Thymus (tissue), 14 donors: ENCODE measurements around the gene IL21. TPM values are rescaled to one million over a fixed set of nuclear protein-coding genes. Genes with fewer than 3 reads are reported as not detected.

Source experiments
- DNase-seq, 9 donors: peaks; one replicate each; pipeline ENCODE4 v3.0.0-alpha.2; 2013; ENCODE audit warnings: low spot score in 9 of 9, low read depth in 6 of 9, missing footprints in 1 of 9
- H3K27ac ChIP-seq, 2 donors: one replicate each; pipeline ENCODE4 v1.5.1; 2013; ENCODE audit warnings: control low read depth in 1 of 2, low read depth in 1 of 2, low read length in 1 of 2, mild to moderate bottlenecking in 1 of 2, moderate library complexity in 1 of 2
- H3K27me3 ChIP-seq, 2 donors: one replicate each; pipeline ENCODE4 v1.5.1; 2013; ENCODE audit warnings: low read length in 1 of 2; ENCODE audit not compliant: control insufficient read depth in 2 of 2, insufficient read depth in 1 of 2
- H3K36me3 ChIP-seq, 2 donors: one replicate each; pipeline ENCODE4 v1.5.1; 2013; ENCODE audit warnings: low read length in 1 of 2, mild to moderate bottlenecking in 1 of 2, moderate library complexity in 1 of 2; ENCODE audit not compliant: control insufficient read depth in 2 of 2, insufficient read depth in 2 of 2
- H3K4me1 ChIP-seq, 2 donors: one replicate each; pipeline ENCODE4 v1.5.1; 2013; ENCODE audit warnings: low read length in 2 of 2; ENCODE audit not compliant: control insufficient read depth in 2 of 2, insufficient read depth in 2 of 2
- H3K4me3 ChIP-seq, 2 donors: one replicate each; pipeline ENCODE4 v1.5.1; 2013; ENCODE audit warnings: low read length in 2 of 2, control low read depth in 1 of 2, mild to moderate bottlenecking in 1 of 2
- H3K9me3 ChIP-seq, 2 donors: one replicate each; pipeline ENCODE4 v1.5.1; 2013; ENCODE audit warnings: low read length in 1 of 2, mild to moderate bottlenecking in 1 of 2; ENCODE audit not compliant: control insufficient read depth in 2 of 2, insufficient read depth in 1 of 2
- whole genome bisulfite sequencing: extraction: QIAGEN DNeasy Blood & Tissue Kit; methylation state at CpG from one replicate; pipeline ENCODE4 v1.1.7; 2013; 5-methylcytosine and 5-hydroxymethylcytosine counted together
- long read RNA-seq, 10 donors: transcript quantifications; one replicate each; lab custom pipeline, GENCODE V29; 2026
- polyA plus RNA-seq: library from polyadenylated mRNA; stranded (reverse); fragments of 200-250 nt; gene quantifications from one replicate; pipeline ENCODE4 v1.2.3, GENCODE V29; 2013
- total RNA-seq: library from RNA; stranded (reverse); fragments of 120-200 nt; gene quantifications from one replicate; pipeline ENCODE4 v1.2.4, GENCODE V29; 2013
- donor health status: healthy.

IL21 gene
- 0.19 TPM for total RNA-seq
- polyA plus RNA-seq, result 0.48 TPM
- long read RNA-seq, donor 1, result 0 reads
- long read RNA-seq, donor 2, result 0 reads
- long read RNA-seq, donor 3, result 0 reads
- long read RNA-seq, donor 4, result 0 reads
- long read RNA-seq, donor 5, result 0 reads
- long read RNA-seq, donor 6, result 0 reads
- long read RNA-seq, donor 7, result 0 reads
- long read RNA-seq, donor 8, result 0 reads
- long read RNA-seq, donor 9, result 0 reads
- long read RNA-seq, donor 10, result 0 reads

DNA sequence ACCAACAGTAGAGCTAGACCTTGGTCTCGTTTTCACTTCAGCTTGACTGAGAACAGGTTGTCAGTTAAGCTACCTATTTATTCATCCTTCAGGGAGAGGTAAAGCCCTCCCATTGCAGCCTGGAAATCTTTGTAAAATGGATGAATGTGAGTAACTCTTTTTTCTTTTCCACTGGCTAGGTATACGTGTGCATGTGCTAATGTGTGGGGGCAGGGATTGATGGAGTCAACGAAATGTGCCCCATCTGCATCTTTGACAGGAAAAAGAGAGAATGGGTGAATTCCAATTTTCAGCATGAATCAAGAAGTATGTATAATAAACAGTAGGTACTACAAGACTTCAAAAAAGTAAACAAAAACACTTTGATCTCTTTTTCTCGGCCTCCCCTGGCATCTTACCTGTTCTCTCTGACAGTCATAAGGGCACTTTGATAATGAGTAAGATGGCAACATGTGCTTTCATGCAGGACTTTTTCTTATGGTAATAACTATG is at the start of gene IL21:
Gene IL21 (minus strand): TSS at position 51 of the 492 bp plus-strand sequence. CDS start 55 bp downstream, outside the sequence.
- H3K9me3 ChIP-seq, result no peaks in the 10 kb centered on the region
- no peak within 1 kb of the TSS for H3K27ac ChIP-seq
- no peaks in the 10 kb centered on the region for H3K36me3 ChIP-seq
- H3K27me3 ChIP-seq, result no peaks in the 10 kb centered on the region
- no peak for DNase-seq
- no peak within 1 kb of the TSS for H3K4me3 ChIP-seq
- WGBS, result 86% methylated on average over 4 of the region's 4 CpGs
- peaks cover 0 to 5% of the 10 kb centered on the region in 2 donors for H3K4me1 ChIP-seq

- Histone ChIP-seq H3K4me1 (no peaks in the 10 kb centered on the region), H3K27ac (no peak overlapping the region), H3K36me3 (no peaks in the 10 kb centered on the region), H3K27me3 (no peaks in the 10 kb centered on the region), H3K4me3 (no peak overlapping the region), H3K9me3 (peaks cover 0 to 5% of the 10 kb centered on the region in 2 donors)
- DNase-seq, result no peak
- 94% methylated on average over 33 of the region's 33 CpGs for WGBS
Observed at GRCh38 chr4:122669911-122670738, 49.3 kb upstream of the IL21 start.

DNA sequence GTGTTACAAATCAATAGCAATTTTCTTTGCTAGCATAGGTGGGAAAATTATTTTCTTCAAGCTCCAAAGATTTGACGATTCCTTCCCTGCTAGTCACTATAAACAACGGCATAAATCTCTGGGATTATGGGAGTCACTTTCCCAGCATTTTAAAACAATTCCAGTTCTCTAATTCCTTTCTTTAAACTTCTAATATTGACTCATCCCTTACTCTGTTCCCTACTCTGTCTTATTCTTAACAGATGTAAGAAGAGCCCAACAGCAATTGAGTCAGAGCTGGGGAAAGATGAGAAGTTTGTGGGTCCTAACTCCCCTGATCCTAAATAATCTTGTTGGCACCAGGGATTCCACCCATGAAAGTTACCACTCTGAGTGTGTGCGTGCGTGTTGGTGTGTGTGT is 47.4 kb upstream of the IL21 start:
- Histone ChIP-seq H3K36me3 (no peaks in the 10 kb centered on the region), H3K27ac (no peak overlapping the region), H3K27me3 (no peaks in the 10 kb centered on the region), H3K4me3 (no peak overlapping the region), H3K4me1 (no peaks in the 10 kb centered on the region), H3K9me3 (peaks cover 0 to 5% of the 10 kb centered on the region in 2 donors)
- DNase-seq, result no peak
- WGBS, result 97% methylated on average over 4 of the region's 4 CpGs

GRCh38 chr4:122666527-122667245 is 45.8 kb upstream of the IL21 start:
- no peak overlapping the region for H3K4me3 ChIP-seq
- H3K9me3 ChIP-seq, result peaks cover 0 to 5% of the 10 kb centered on the region in 2 donors
- WGBS, result 64% methylated on average over 2 of the region's 2 CpGs
- H3K4me1 ChIP-seq, result no peaks in the 10 kb centered on the region
- no peaks in the 10 kb centered on the region for H3K27me3 ChIP-seq
- H3K36me3 ChIP-seq, result no peaks in the 10 kb centered on the region
- no peak for DNase-seq
- no peak overlapping the region for H3K27ac ChIP-seq

GRCh38 chr4:122665161-122665929 is 44.5 kb upstream of the IL21 start:
- no peaks in the 10 kb centered on the region for H3K4me1 ChIP-seq

DNA sequence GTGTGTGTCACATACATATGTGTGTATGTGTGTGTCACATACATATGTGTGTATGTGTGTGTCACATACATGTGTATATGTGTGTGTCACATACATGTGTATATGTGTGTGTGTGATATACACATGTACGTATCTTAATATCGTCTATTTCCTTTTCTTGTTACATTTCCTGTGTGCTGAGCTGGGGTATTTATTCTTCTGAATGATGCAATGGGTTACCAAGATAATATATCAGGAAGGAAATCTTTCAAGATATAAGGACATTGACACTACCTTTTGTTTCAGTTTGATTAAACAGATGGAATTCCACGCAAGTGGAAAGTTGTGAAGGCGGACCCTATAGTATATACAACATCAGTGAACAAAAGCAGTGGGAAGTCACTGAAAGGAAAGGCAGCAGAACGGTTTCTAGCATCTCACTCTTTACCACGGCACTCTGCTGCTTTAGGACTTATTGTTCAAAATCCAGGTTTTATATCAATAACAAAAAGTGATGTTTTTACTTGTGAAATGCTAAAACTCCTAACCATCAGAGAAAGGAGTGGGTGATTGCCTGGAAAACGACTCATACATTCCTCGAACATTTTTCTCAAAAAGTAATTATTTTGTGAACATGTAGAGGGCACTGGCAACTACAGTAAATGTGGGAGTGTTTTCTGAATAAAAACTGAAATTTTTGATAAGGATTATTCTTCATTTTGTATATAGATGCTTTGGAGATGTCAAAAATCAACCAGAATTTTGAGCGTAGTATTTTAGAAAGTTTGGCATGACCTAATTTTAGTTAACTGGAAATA is 43.1 kb upstream of the IL21 start:
- H3K9me3 ChIP-seq, result no peaks in the 10 kb centered on the region
- H3K36me3 ChIP-seq, result no peaks in the 10 kb centered on the region
- no peak overlapping the region for H3K4me3 ChIP-seq
- no peak overlapping the region for H3K27ac ChIP-seq
- WGBS, result 92% methylated on average over 9 of the region's 9 CpGs
- no peaks in the 10 kb centered on the region for H3K27me3 ChIP-seq
- no peak for DNase-seq
- no peaks in the 10 kb centered on the region for H3K4me1 ChIP-seq

More at GRCh38 chr4:122665161-122665929, 44.5 kb upstream of the IL21 start:
- 92% methylated on average over 5 of the region's 5 CpGs for WGBS
- Histone ChIP-seq H3K9me3 (no peaks in the 10 kb centered on the region), H3K36me3 (no peaks in the 10 kb centered on the region), H3K27ac (no peak overlapping the region), H3K4me3 (no peak overlapping the region), H3K27me3 (no peaks in the 10 kb centered on the region)
- no peak for DNase-seq

DNA sequence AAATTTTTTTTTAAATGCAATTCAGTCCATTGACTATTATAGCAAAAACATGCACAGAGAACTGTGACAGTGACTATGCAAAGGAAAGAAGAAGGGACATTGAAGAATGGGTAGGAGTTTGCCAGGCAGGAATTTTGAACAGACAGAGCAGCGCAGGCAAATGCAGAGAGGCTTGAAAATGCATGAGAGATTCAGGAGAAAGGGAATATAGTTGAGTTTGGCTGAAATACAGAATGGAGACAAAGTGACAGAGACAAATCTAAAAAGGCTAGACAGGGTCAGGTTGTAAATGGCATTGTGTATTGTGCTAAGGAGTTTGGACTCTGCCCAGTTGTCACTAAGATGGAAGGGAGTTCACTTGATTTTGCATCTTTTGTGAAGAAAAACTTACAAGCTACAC is 42.4 kb upstream of the IL21 start:
- Histone ChIP-seq H3K36me3 (no peaks in the 10 kb centered on the region), H3K27ac (no peak overlapping the region), H3K27me3 (no peaks in the 10 kb centered on the region), H3K9me3 (no peaks in the 10 kb centered on the region), H3K4me3 (no peak overlapping the region), H3K4me1 (no peaks in the 10 kb centered on the region)
- no peak for DNase-seq
- 96% methylated on average over 1 of the region's 1 CpG for WGBS

DNA sequence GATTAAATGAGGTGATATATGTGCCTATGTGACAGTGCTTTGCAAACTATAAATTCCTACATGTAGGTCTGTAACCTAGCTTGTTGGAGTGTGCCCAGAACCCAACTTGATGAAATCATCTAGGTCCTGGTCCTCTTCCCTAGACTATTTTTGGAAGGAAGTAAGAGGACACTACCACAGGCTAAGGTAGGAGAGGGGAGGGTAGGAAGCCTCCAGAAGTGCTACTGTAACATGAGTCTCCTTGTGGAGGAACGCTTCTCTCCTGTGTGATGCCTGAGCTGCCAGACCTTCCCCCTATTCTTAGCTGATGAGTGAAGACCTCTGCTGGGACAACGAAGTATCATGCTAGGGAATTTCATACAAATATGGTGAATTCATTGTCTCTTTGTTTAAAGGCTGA is 41.8 kb upstream of the IL21 start:
- Histone ChIP-seq H3K36me3 (no peaks in the 10 kb centered on the region), H3K4me1 (no peaks in the 10 kb centered on the region), H3K27ac (no peak overlapping the region), H3K27me3 (no peaks in the 10 kb centered on the region), H3K4me3 (no peak overlapping the region), H3K9me3 (no peaks in the 10 kb centered on the region)
- 92% methylated on average over 2 of the region's 2 CpGs for WGBS
- no peak for DNase-seq
